HG03354 (cell line): ENCODE results near the gene ATG13.
"Not testable (repeated sequence)": the region's sequence is repeated elsewhere in the genome, so short reads cannot be mapped to it uniquely, and the experiment has no call there.

ENCODE experiments used
- ATAC-seq: cut with Tn5 transposase; IDR thresholded peaks from one replicate; pipeline ENCODE4 v1.9.1; 2021; ENCODE audit warnings: mild to moderate bottlenecking; ENCODE audit not compliant: unreplicated experiment, poor library complexity, severe bottlenecking

Gene ATG13

GRCh38 chr11:46640036-46640788 is 22.9 kb downstream of the ATG13 start:
- ATAC-seq = no peak

- no peak for ATAC-seq
Observed at GRCh38 chr11:46641639-46642038, 24.3 kb downstream of the ATG13 start.

GRCh38 chr11:46642627-46643335 is 25.4 kb downstream of the ATG13 start:
- ATAC-seq = no peak

GRCh38 chr11:46643531-46643930 is 26.2 kb downstream of the ATG13 start:
- ATAC-seq = no peak

GRCh38 chr11:46643986-46644385 is 26.6 kb downstream of the ATG13 start:
- ATAC-seq = no peak

- no peak for ATAC-seq
Observed at GRCh38 chr11:46649180-46649738, 31.9 kb downstream of the ATG13 start.

GRCh38 chr11:46655631-46656030 is 38.3 kb downstream of the ATG13 start:
- no peak for ATAC-seq

GRCh38 chr11:46657186-46657585 is 39.8 kb downstream of the ATG13 start:
- ATAC-seq = no peak

- no peak for ATAC-seq
Observed at GRCh38 chr11:46658259-46658658, 40.9 kb downstream of the ATG13 start.

GRCh38 chr11:46659908-46660307 is 42.6 kb downstream of the ATG13 start:
- no peak for ATAC-seq

- no peak for ATAC-seq
Observed at GRCh38 chr11:46661836-46662235, 44.5 kb downstream of the ATG13 start.

GRCh38 chr11:46662366-46662765 is 45.0 kb downstream of the ATG13 start:
- no peak for ATAC-seq

GRCh38 chr11:46663277-46663940 is 46.1 kb downstream of the ATG13 start:
- no peak for ATAC-seq

GRCh38 chr11:46664612-46665011 is 47.3 kb downstream of the ATG13 start:
- ATAC-seq = no peak

- ATAC-seq = no peak
Observed at GRCh38 chr11:46665356-46665755, 48.0 kb downstream of the ATG13 start.

- ATAC-seq = no peak
Observed at GRCh38 chr11:46666516-46666915, 49.2 kb downstream of the ATG13 start.

GRCh38 chr11:46667043-46667481 is 49.7 kb downstream of the ATG13 start:
- ATAC-seq = no peak

GRCh38 chr11:46668480-46669085 is 51.2 kb downstream of the ATG13 start:
- ATAC-seq = no peak

GRCh38 chr11:46669711-46670139 is 52.4 kb downstream of the ATG13 start:
- ATAC-seq = no peak

- not testable (repeated sequence) for ATAC-seq
Observed at GRCh38 chr11:46670521-46670920, 53.2 kb downstream of the ATG13 start.
